Endothelial cell of umbilical vein (primary cell): ENCODE results near the gene CLSTN2. TPM values are rescaled to one million over a fixed set of nuclear protein-coding genes. Genes with fewer than 3 reads are reported as not detected.

Source experiments
- BruUV-seq: library from RNA; stranded (reverse); fragments of 400-500 nt; replicated peaks from 2 replicates; lab custom pipeline; 2021; lab: Mats Ljungman, UMichigan
- CTCF ChIA-PET: fragments of 300-600, 350-600 bp; sonication (Branson Sonifier 250); formaldehyde crosslinking; loops from one replicate; lab custom pipeline; 2021; ENCODE audit warnings: antibody characterized with exemption, inconsistent platforms; lab: Charles Lee
- POLR2A ChIA-PET: fragments of 300-600, 350-600 bp; sonication (Branson Sonifier 250); formaldehyde crosslinking; loops from one replicate; lab custom pipeline; 2021; ENCODE audit warnings: antibody characterized with exemption, inconsistent platforms; lab: Charles Lee
- DNase-seq: peaks from one replicate; pipeline ENCODE4 v3.0.0-alpha.2; 2011; ENCODE audit warnings: low read depth, low spot score
- FAIRE-seq: peaks from 2 replicates; lab custom pipeline; 2011; peaks lifted over from hg19 to GRCh38; lab: Jason Lieb, UNC
- H2AFZ ChIP-seq: 2 replicates; pipeline ENCODE4 v1.6.0; 2012; ENCODE audit warnings: low read depth, low read length, control low read depth, inconsistent platforms
- H3K27ac ChIP-seq: 2 replicates; pipeline ENCODE4 v1.5.1; 2011; ENCODE audit warnings: low read depth, mild to moderate bottlenecking, control low read depth, low read length, moderate library complexity; ENCODE audit not compliant: insufficient read depth
- H3K27me3 ChIP-seq, 2 experiments: 2 replicates each; pipeline versions ENCODE4 v1.6.0 to v1.6.1; 2011; ENCODE audit warnings: low read length in 2 of 2, mixed read lengths in 1 of 2; ENCODE audit not compliant: control insufficient read depth in 2 of 2, insufficient read depth in 2 of 2
- H3K36me3 ChIP-seq, 2 experiments: 2 replicates in 1 of 2; 3 replicates in 1 of 2; pipeline ENCODE4 v1.5.1; 2011; ENCODE audit warnings: low read length in 2 of 2, mild to moderate bottlenecking in 1 of 2, moderate library complexity in 1 of 2; ENCODE audit not compliant: control insufficient read depth in 2 of 2, insufficient read depth in 2 of 2; ENCODE audit errors: extremely low read depth in 1 of 2
- H3K4me1 ChIP-seq: 3 replicates; pipeline ENCODE4 v1.5.1; 2011; ENCODE audit warnings: mild to moderate bottlenecking, low read length; ENCODE audit not compliant: control insufficient read depth, insufficient read depth; ENCODE audit errors: extremely low read depth
- H3K4me2 ChIP-seq: 2 replicates; pipeline ENCODE4 v1.6.1; 2011; ENCODE audit warnings: low read length, control low read depth, mixed read lengths; ENCODE audit not compliant: insufficient read depth
- H3K4me3 ChIP-seq, 3 experiments: fragments of 200-600 bp in 1 of 3; sonication (generic), shearing (Covaris generic) in 1 of 3; replicated peaks in 1 of 3; 2 replicates each; pipeline ENCODE4 v1.5.1; 2011 to 2016; ENCODE audit warnings: control low read depth in 3 of 3, low read length in 3 of 3, mild to moderate bottlenecking in 2 of 3, inconsistent platforms in 1 of 3, low read depth in 1 of 3, moderate library complexity in 1 of 3; ENCODE audit not compliant: insufficient read depth in 1 of 3
- H3K79me2 ChIP-seq: 2 replicates; pipeline ENCODE4 v1.6.0; 2012; ENCODE audit warnings: low read length, inconsistent platforms; ENCODE audit not compliant: control insufficient read depth, insufficient read depth
- H3K9ac ChIP-seq: replicated peaks from 2 replicates; pipeline ENCODE3; 2011; ENCODE audit warnings: low read length, control low read depth; ENCODE audit not compliant: insufficient read depth; ENCODE audit errors: extremely low read depth
- H3K9me1 ChIP-seq: replicated peaks from 3 replicates; pipeline ENCODE4 v1.6.0; 2011; ENCODE audit warnings: mild to moderate bottlenecking, low read length; ENCODE audit not compliant: control insufficient read depth, insufficient read depth; ENCODE audit errors: extremely low read depth
- H3K9me3 ChIP-seq: replicated peaks from 2 replicates; pipeline ENCODE4 v1.5.1; 2012; ENCODE audit warnings: low read length, inconsistent platforms; ENCODE audit not compliant: control insufficient read depth, insufficient read depth
- H4K20me1 ChIP-seq: replicated peaks from 2 replicates; pipeline ENCODE3; 2011; ENCODE audit warnings: mild to moderate bottlenecking, low read length; ENCODE audit not compliant: control insufficient read depth, insufficient read depth; ENCODE audit errors: extremely low read depth
- CTCF ChIP-seq, 2 donors: IDR thresholded peaks; 1 replicate in 1 of 2; 2 replicates in 1 of 2; pipeline ENCODE4 v1.5.1; 2011; ENCODE audit warnings: low read length in 2 of 2, mild to moderate bottlenecking in 2 of 2, moderate library complexity in 2 of 2, control low read depth in 1 of 2, inconsistent platforms in 1 of 2, low read depth in 1 of 2; ENCODE audit not compliant: insufficient read depth in 1 of 2; ENCODE audit errors: extremely low read depth in 1 of 2
- EZH2 ChIP-seq: IDR thresholded peaks from 2 replicates; pipeline ENCODE4 v1.6.1; 2012; ENCODE audit warnings: borderline replicate concordance, low read depth, mild to moderate bottlenecking, moderate library complexity, low read length, inconsistent platforms; ENCODE audit not compliant: severe bottlenecking
- FOS ChIP-seq: IDR thresholded peaks from 2 replicates; pipeline ENCODE4 v1.6.1; 2011; ENCODE audit warnings: mild to moderate bottlenecking, low read length, moderate library complexity, borderline replicate concordance; ENCODE audit not compliant: insufficient read depth
- GATA2 ChIP-seq: IDR thresholded peaks from 2 replicates; pipeline ENCODE4 v1.7.0; 2011; ENCODE audit warnings: low read depth, mild to moderate bottlenecking, moderate library complexity, mixed read lengths, low read length; ENCODE audit not compliant: insufficient read length, insufficient read depth
- JUN ChIP-seq: IDR thresholded peaks from 2 replicates; pipeline ENCODE4 v1.6.1; 2011; ENCODE audit warnings: borderline replicate concordance, low read depth; ENCODE audit not compliant: insufficient read length, insufficient read depth
- MYC ChIP-seq: IDR thresholded peaks from one replicate; pipeline ENCODE4 v1.6.1; 2011; ENCODE audit warnings: mild to moderate bottlenecking, low read depth, low read length
- POLR2A ChIP-seq: IDR thresholded peaks from 2 replicates; pipeline ENCODE4 v1.6.1; 2012; ENCODE audit warnings: low read depth, mild to moderate bottlenecking, control low read depth, low read length
- POLR2AphosphoS5 ChIP-seq: IDR thresholded peaks from 2 replicates; pipeline ENCODE4 v1.6.1; 2012; ENCODE audit warnings: low read depth, mild to moderate bottlenecking, control low read depth, low read length, moderate library complexity; ENCODE audit not compliant: insufficient read depth
- dilution Hi-C: fragments of 300-500 bp; cut with MboI; formaldehyde crosslinking; loops from one replicate; pipeline ENCODE4 v1.15.0; 2019; ENCODE audit warnings: low sequenced_read_pairs; ENCODE audit not compliant: extremely low pct_ligation_motif_present
- intact Hi-C: fragments of 100-400 bp; cut with micrococcal nuclease; formaldehyde crosslinking; loops from one replicate; pipeline ENCODE4 v1.10.0; 2022
- polyA plus RNA-seq, 4 experiments: library from polyadenylated mRNA; depleted of rRNA in 3 of 4; stranded (reverse) in 3 of 4; unstranded in 1 of 4; fragments of >200 nt; gene quantifications; 2 replicates each; pipeline versions ENCODE4 v1.2.1 to v1.2.3, GENCODE V29; 2011 to 2012; ENCODE audit warnings: missing spikeins in 1 of 4
- total RNA-seq: library from RNA; stranded (reverse); gene quantifications from 2 replicates; pipeline ENCODE4 v1.2.3, GENCODE V29; 2021
- TF ChIP-seq, protein P1 (sequence below): IDR thresholded peaks from 2 replicates; pipeline ENCODE4 v1.6.1; 2011; ENCODE audit not compliant: insufficient read depth, insufficient read length

The CLSTN2 gene
- total and polyA plus RNA-seq, 2 donors (not counting 3 experiments of a cell fraction or from before 2014, with no cell fraction given), result 0.26 to 0.38 TPM

DNA sequence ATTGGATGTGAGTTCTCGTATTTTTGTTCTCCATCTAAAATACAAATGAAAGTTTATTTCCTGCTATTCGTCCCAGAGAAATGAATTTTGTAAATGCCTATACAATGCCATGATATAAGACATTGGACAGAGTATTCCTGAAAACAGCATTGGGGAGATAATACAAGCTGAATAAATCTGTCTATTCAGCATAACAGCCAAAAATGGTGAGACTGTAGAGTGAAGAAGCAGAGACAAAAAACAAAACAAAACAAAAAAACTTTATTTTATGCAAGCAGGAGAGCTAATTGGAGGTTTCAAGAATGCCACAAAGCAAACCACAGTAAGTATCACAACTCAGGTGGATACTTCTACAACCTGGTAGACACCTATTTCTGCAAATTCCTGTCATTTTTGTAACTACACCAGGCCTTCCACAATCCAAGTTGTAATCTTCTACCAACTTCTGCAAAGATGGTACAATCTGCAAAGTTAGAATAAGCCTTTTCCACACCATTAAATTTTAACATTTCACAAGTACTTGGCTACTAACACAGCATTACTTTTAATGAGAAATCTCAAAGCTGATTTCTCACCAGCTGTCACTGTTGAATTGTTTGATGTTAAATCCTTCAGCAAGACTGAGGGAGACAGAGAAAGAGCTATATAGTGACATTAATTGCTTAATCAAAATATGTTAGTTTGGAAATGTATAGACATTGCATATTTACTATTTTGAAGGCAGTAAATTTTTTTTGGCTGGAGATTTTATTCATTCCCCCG lies 163.1 kb downstream of the CLSTN2 start:
- ChIA-PET CTCF (no interaction called here), POLR2A (no interaction called here)
- no peak for DNase-seq
- no peaks in the 10 kb centered on the region for H3K9me3 ChIP-seq
- H3K9me1 ChIP-seq, result no peaks in the 10 kb centered on the region
- no peak for TF ChIP-seq MYC
- H3K9ac ChIP-seq, result no peak overlapping the region
- H4K20me1 ChIP-seq, result no peaks in the 10 kb centered on the region
- H3K4me2 ChIP-seq, result no peak overlapping the region
- H3K27me3 ChIP-seq, result no peaks in the 10 kb centered on the region
- no peak overlapping the region for H3K4me3 ChIP-seq
- intact Hi-C loops, result no loop called here
- H2AFZ ChIP-seq, result no peak overlapping the region
- no TSS peak for BruUV-seq
- H3K4me1 ChIP-seq, result no peaks in the 10 kb centered on the region
- no peak for FAIRE-seq
- dilution Hi-C loops, result no loop called here
- H3K36me3 ChIP-seq, result no peaks in the 10 kb centered on the region
- no peaks in the 10 kb centered on the region for H3K79me2 ChIP-seq
- H3K27ac ChIP-seq, result no peak overlapping the region

DNA sequence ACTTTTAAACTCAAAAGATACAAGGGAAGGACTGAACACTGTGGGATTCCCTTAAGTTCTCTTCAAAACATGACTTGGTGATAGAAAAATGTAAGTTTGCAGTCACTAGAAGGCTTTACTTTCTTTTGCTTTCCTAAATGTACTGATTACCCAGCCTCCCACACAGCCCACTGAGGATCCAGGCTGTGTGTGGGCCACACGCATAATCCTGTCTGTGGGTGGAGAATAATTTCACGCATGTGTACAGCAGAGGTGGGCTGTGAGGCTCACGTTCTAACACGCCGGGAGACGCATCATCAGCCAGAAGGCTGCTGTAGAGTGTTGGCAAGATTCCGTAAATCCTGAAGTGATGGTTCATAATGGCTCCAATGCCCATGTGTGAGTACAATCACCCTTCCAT lies 165.5 kb downstream of the CLSTN2 start:
- no peaks in the 10 kb centered on the region for H3K9me3 ChIP-seq
- dilution Hi-C loops, result no loop called here

More for the DNA sequence above, 165.5 kb downstream of the CLSTN2 start:
- no peak for FAIRE-seq
- BruUV-seq, result no TSS peak
- H3K27me3 ChIP-seq, result no peaks in the 10 kb centered on the region
- no peaks in the 10 kb centered on the region for H3K9me1 ChIP-seq
- no peaks in the 10 kb centered on the region for H3K4me1 ChIP-seq
- ChIA-PET POLR2A (no interaction called here), CTCF (no interaction called here)
- intact Hi-C loops, result no loop called here
- H2AFZ ChIP-seq, result no peak overlapping the region
- H4K20me1 ChIP-seq, result no peaks in the 10 kb centered on the region
- no peak for DNase-seq
- H3K27ac ChIP-seq, result no peak overlapping the region
- H3K4me2 ChIP-seq, result no peak overlapping the region
- TF ChIP-seq, protein P1, sequence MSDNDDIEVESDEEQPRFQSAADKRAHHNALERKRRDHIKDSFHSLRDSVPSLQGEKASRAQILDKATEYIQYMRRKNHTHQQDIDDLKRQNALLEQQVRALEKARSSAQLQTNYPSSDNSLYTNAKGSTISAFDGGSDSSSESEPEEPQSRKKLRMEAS, result no peak
- TF ChIP-seq EZH2, result no peak
- TF ChIP-seq FOS, result no peak
- TF ChIP-seq GATA2, result no peak
- no peak for TF ChIP-seq POLR2AphosphoS5
- no peak for TF ChIP-seq POLR2A
- TF ChIP-seq MYC, result no peak
- TF ChIP-seq CTCF (IDR thresholded peaks at IDR 0.05; ENCODE audit: extremely low read depth in 1 of 2, insufficient read depth in 1 of 2, low read depth in 1 of 2, low read length in 2 of 2), result no peak
- no peak for TF ChIP-seq JUN
- no peak overlapping the region for H3K4me3 ChIP-seq
- no peaks in the 10 kb centered on the region for H3K79me2 ChIP-seq
- no peak overlapping the region for H3K9ac ChIP-seq
- no peaks in the 10 kb centered on the region for H3K36me3 ChIP-seq
